ENCODE data around the gene PCNX2. TPM values are rescaled to one million over a fixed set of nuclear protein-coding genes. Genes with fewer than 3 reads are reported as not detected.

PCNX2 gene
- total RNA-seq, 1 experiment from 2014 or later, result 15.0 TPM

GRCh38 chr1:233290396-233291034 lies 5.0 kb downstream of the PCNX2 start:
- POLR2A ChIA-PET, result interaction anchor here (0.5 kb wide), 1 partner anchor 611 kb away, joined by 3 read pairs; no protein-coding TSS in a partner anchor
- no peak overlapping the region for H3K27ac Mint-ChIP-seq (ENCODE audit: unreplicated experiment)
- Histone ChIP-seq H3K9me3 (no peaks in the 10 kb centered on the region), H3K27me3 (replicated peaks; ENCODE audit: control insufficient read depth, insufficient read depth, low read length) (no peaks in the 10 kb centered on the region), H3K36me3 (ENCODE audit: control insufficient read depth, insufficient read depth, low read length) (no peaks in the 10 kb centered on the region), H3K4me1 (0 out of 2 replicates have a peak, but pooled peaks cover 8% of the 10 kb centered on the region), H3K4me3 (ENCODE audit: low read depth, low read length) (no peak overlapping the region)
- no peaks in the 10 kb centered on the region for H3K36me3 Mint-ChIP-seq (ENCODE audit: insufficient read depth, unreplicated experiment)
- no peak for DNase-seq
- no peak overlapping the region for H3K4me3 Mint-ChIP-seq (ENCODE audit: unreplicated experiment)
- peaks cover 7% of the 10 kb centered on the region for H3K4me1 Mint-ChIP-seq (ENCODE audit: low read depth, unreplicated experiment)
- TF ChIP-seq, protein P1, sequence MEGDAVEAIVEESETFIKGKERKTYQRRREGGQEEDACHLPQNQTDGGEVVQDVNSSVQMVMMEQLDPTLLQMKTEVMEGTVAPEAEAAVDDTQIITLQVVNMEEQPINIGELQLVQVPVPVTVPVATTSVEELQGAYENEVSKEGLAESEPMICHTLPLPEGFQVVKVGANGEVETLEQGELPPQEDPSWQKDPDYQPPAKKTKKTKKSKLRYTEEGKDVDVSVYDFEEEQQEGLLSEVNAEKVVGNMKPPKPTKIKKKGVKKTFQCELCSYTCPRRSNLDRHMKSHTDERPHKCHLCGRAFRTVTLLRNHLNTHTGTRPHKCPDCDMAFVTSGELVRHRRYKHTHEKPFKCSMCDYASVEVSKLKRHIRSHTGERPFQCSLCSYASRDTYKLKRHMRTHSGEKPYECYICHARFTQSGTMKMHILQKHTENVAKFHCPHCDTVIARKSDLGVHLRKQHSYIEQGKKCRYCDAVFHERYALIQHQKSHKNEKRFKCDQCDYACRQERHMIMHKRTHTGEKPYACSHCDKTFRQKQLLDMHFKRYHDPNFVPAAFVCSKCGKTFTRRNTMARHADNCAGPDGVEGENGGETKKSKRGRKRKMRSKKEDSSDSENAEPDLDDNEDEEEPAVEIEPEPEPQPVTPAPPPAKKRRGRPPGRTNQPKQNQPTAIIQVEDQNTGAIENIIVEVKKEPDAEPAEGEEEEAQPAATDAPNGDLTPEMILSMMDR (IDR thresholded peaks at IDR 0.05; ENCODE audit: insufficient read depth in 1 of 2, low read depth in 1 of 2, low read length in 1 of 2, severe bottlenecking in 1 of 2, unreplicated experiment in 1 of 2), result no peak
- intact Hi-C loops (cut with micrococcal nuclease; ENCODE audit: unreplicated experiment), result no loop called here
- no peaks in the 10 kb centered on the region for H3K9me3 Mint-ChIP-seq (ENCODE audit: unreplicated experiment)
- no peaks in the 10 kb centered on the region for H3K27me3 Mint-ChIP-seq (ENCODE audit: insufficient read depth, unreplicated experiment)
- BruUV-seq (replicated peaks), result no TSS peak
- CTCF ChIA-PET, result no interaction called here

GRCh38 chr1:233289676-233290075 lies 5.8 kb downstream of the PCNX2 start:
- Histone ChIP-seq H3K9me3 (no peaks in the 10 kb centered on the region), H3K36me3 (ENCODE audit: control insufficient read depth, insufficient read depth, low read length) (no peaks in the 10 kb centered on the region), H3K4me1 (0 out of 2 replicates have a peak, but pooled peaks cover 6% of the 10 kb centered on the region), H3K4me3 (ENCODE audit: low read depth, low read length) (no peak overlapping the region), H3K27me3 (replicated peaks; ENCODE audit: control insufficient read depth, insufficient read depth, low read length) (no peaks in the 10 kb centered on the region)
- H3K9me3 Mint-ChIP-seq (ENCODE audit: unreplicated experiment), result no peaks in the 10 kb centered on the region
- no peaks in the 10 kb centered on the region for H3K27me3 Mint-ChIP-seq (ENCODE audit: insufficient read depth, unreplicated experiment)
- no peak overlapping the region for H3K27ac Mint-ChIP-seq (ENCODE audit: unreplicated experiment)
- ChIA-PET POLR2A (no interaction called here), CTCF (no interaction called here)
- intact Hi-C loops (cut with micrococcal nuclease; ENCODE audit: unreplicated experiment), result no loop called here
- H3K4me3 Mint-ChIP-seq (ENCODE audit: unreplicated experiment), result no peak overlapping the region
- DNase-seq, result no peak
- no peaks in the 10 kb centered on the region for H3K36me3 Mint-ChIP-seq (ENCODE audit: insufficient read depth, unreplicated experiment)
- TF ChIP-seq, protein P1 (IDR thresholded peaks at IDR 0.05; ENCODE audit: insufficient read depth in 1 of 2, low read depth in 1 of 2, low read length in 1 of 2, severe bottlenecking in 1 of 2, unreplicated experiment in 1 of 2), result no peak
- peaks cover 1% of the 10 kb centered on the region for H3K4me1 Mint-ChIP-seq (ENCODE audit: low read depth, unreplicated experiment)
- no TSS peak for BruUV-seq (replicated peaks)

DNA sequence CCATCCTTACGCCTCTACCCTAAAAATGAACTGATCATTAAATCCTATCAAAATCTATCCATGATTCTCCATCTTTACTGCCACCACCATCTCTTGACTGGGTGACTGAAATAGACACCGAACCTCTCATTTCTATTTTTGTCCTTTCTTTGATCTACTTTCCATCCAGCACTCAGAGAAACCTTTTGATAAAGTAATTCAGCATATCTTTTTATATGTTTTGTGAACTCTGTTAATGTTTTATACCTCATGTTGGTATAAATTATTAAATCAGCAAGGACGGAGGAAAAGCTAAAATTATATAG lies 13.0 kb downstream of the PCNX2 start:
- H3K36me3 ChIP-seq (ENCODE audit: control insufficient read depth, insufficient read depth, low read length), result no peaks in the 10 kb centered on the region
- intact Hi-C loops (cut with micrococcal nuclease; ENCODE audit: unreplicated experiment), result no loop called here
- no peak overlapping the region for H3K4me3 Mint-ChIP-seq (ENCODE audit: unreplicated experiment)
- no peaks in the 10 kb centered on the region for H3K36me3 Mint-ChIP-seq (ENCODE audit: insufficient read depth, unreplicated experiment)
- no peaks in the 10 kb centered on the region for H3K9me3 ChIP-seq
- CTCF ChIA-PET, result no interaction called here
- H3K4me1 ChIP-seq, result no peaks in the 10 kb centered on the region
- DNase-seq, result no peak
- POLR2A ChIA-PET, result no interaction called here
- H3K27me3 Mint-ChIP-seq (ENCODE audit: insufficient read depth, unreplicated experiment), result no peaks in the 10 kb centered on the region
- H3K27ac Mint-ChIP-seq (ENCODE audit: unreplicated experiment), result no peak overlapping the region
- BruUV-seq (replicated peaks), result no TSS peak
- no peaks in the 10 kb centered on the region for H3K4me1 Mint-ChIP-seq (ENCODE audit: low read depth, unreplicated experiment)
- H3K4me3 ChIP-seq (ENCODE audit: low read depth, low read length), result no peak overlapping the region
- TF ChIP-seq, protein P1 (IDR thresholded peaks at IDR 0.05; ENCODE audit: insufficient read depth in 1 of 2, low read depth in 1 of 2, low read length in 1 of 2, severe bottlenecking in 1 of 2, unreplicated experiment in 1 of 2), result no peak
- H3K27me3 ChIP-seq (replicated peaks; ENCODE audit: control insufficient read depth, insufficient read depth, low read length), result no peaks in the 10 kb centered on the region
- H3K9me3 Mint-ChIP-seq (ENCODE audit: unreplicated experiment), result no peaks in the 10 kb centered on the region
